IPS DF 19.7 (cell line): Measurements from ENCODE around the gene SNW1.
"Not testable (repeated sequence)": the region's sequence is repeated elsewhere in the genome, so short reads cannot be mapped to it uniquely, and the experiment has no call there.

Experiments used
- DNase-seq: peaks from one replicate; pipeline ENCODE4 v3.0.0-alpha.2; 2013; ENCODE audit warnings: low read depth, low spot score

Gene SNW1

GRCh38 chr14:77760381-77761204, at the start of gene SNW1:
Gene SNW1, minus strand, starts transcription at chr14:77761156. Its CDS starts 29 bp downstream, at chr14:77761127.
- DNase-seq: peak; percentile 83

DNA sequence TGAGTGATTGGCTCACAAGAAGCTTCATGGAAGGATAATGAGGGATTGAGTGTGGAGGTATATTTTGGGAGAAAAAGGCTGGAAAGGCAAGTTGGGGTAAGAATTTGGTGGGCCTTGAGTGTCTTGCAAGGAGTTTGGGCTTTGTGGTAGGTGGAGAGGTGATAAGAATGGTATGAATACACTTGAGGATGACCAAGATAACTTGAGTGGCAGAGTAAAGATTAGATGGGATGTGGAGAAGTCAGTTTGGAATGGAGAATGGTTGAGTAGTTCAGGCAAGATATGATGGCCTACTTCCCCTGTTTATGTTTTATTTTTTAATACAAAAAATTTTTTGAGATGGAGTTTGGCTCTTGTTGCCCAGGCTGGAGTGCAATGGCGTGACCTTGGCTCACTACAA, 48.1 kb upstream of the SNW1 start:
- DNase-seq: no peak

- no peak for DNase-seq
Measured at GRCh38 chr14:77808250-77808649, 47.3 kb upstream of the SNW1 start.

DNA sequence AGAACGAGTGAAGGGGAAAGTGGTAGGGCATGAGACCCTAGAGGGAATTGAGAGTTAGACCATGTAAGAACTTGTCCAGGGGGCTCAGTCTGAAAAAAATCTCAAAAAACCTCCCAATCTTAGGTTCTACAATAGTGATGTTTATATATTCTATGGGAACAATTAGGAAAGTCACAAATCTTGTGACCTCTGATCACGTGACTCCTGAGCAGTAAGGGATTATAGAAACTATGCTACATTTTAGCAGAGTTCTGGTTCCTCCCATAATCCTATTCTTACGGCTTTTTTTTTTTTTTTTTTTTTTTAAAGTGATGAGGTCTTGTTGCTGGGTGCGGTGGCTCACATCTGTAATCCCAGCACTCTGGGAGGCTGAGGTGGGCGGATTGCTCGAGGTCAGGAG, 44.8 kb upstream of the SNW1 start:
- DNase-seq: no peak

- no peak for DNase-seq
Measured at GRCh38 chr14:77804592-77804991, 43.6 kb upstream of the SNW1 start.

DNA sequence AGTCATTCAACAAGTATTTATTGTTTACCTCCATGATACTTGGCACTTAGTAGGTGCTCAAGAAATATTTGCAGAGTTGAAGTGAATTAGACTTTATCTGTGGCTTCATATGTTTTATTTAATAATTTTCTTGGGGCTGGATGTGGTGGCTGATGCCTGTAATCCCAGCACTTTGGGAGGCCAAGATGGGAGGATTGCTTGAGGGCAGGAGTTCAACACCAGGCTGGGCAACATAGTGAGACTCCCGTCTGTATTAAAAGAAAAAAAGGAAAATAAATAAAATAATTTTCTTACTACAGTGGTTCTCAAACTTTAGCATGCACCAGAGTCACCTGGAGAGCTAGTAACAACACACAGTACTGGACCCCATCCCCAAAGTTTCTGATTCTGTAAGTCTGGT, 39.9 kb upstream of the SNW1 start:
- DNase-seq: no peak

GRCh38 chr14:77799863-77800730, 39.1 kb upstream of the SNW1 start, which contains the start of gene ADCK1:
Gene ADCK1, plus strand, starts transcription at chr14:77800109. Its CDS starts 18,870 bp downstream, at chr14:77818979.
- DNase-seq: peak; percentile 42

GRCh38 chr14:77799456-77799855, 38.5 kb upstream of the SNW1 start:
- not testable (repeated sequence) for DNase-seq

GRCh38 chr14:77794357-77794756, 33.4 kb upstream of the SNW1 start:
- DNase-seq: no peak

DNA sequence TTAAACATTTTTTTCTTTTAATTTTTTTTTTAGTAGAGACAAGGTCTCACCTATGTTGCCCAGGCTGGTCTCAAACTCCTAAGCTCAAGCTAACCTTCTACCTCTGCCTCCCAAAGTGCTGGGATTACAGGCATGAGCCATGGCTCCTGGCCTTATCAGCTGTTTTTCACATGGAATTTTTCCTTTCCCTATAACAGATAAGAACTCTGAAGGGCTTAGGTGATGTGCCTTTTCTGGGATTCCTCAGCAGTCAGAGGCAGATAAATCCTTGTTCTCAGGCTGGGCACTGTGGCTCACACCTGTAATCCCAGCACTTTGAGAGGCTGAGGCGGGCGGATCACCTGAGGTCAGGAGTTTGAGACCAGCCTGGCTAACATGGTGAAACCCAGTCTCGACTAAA, 32.3 kb upstream of the SNW1 start:
- DNase-seq: not testable (repeated sequence)

GRCh38 chr14:77791225-77791600, 30.3 kb upstream of the SNW1 start:
- DNase-seq: no peak

DNA sequence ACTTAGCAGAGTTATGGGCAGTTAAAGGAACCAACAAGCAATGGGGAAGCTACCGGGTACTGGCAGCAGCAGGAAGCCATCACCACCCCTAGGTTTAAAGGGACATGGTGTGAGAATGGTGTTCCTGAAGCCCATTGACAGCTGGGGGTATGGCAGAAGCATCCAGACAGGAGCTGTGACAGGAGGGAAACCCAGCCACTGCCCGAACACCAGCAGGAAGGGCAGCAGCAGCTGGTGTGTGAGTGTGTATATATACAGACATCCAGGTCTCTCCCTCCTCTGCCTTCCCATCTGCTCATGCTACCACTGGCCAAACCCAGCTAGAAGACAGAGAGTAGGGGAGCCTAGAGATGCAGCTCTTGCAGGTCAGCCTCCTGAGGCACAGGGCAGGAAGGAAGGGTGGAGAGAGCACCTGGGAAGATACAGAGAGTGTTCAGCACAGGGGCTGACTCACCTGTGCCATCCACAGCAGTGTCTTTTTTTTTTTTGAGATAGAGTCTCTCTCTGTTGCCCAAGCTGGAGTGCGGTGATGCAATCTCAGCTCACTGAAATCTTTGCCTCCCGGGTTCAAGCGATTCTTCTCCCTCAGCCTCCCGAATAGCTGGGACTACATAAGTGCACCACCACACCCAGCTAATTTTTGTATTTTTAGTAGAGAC, 29.7 kb upstream of the SNW1 start:
- no peak for DNase-seq

GRCh38 chr14:77786148-77786547, 25.2 kb upstream of the SNW1 start:
- no peak for DNase-seq

- no peak for DNase-seq
Measured at GRCh38 chr14:77782202-77782601, 21.2 kb upstream of the SNW1 start.

- DNase-seq: not testable (repeated sequence)
Measured at GRCh38 chr14:77773966-77774365, 13.0 kb upstream of the SNW1 start.

DNA sequence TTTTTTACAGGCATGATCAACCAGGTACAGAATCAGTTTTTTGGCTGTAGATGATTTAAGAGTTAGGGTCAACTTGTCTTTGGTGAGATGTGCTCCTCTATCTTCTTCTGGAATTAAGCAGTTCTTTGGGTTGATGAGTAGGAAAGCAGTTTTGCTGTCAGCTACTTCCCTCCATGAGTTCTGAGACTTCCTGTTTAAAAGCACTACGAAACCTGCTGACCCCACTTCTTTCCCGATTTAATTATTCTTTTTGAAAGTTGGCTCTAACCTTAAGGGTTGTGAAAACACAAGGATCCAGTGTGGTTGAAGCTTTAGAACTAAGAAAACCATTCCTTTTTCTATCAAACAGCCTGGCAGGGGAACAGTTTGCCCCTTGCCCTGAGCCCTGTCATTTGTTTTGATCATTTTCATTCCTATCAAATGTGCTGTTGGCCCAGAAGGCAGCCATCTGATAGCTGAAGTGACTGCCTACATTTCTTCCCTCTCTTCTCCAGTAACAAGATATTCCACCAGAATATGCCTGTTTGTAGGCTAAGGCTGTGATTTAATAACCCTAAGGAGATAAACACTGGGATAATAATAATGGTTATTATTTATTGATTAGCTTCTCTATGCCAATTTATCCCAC, 7.6 kb upstream of the SNW1 start:
- not testable (repeated sequence) for DNase-seq

DNA sequence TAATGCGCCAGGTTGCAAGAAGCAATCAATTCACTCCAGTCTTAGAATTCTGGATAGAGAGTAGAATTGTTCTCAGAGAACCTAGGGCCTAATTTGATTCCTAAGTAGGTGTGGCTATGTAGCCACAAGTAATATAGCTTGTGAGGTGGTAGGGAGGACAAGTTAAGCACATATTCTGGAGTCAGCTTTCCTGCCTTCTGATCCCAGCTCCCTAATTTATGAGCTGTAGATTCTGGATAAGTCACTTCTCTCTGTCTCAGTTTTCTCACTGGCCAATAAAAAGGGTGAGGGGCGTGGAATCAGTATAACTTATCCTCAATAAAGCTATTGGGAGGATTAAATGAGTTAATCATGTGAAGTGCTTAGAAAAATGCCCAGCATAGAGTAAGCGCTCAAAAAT, 3.0 kb upstream of the SNW1 start:
- no peak for DNase-seq

GRCh38 chr14:77763316-77763715, 2.4 kb upstream of the SNW1 start:
- no peak for DNase-seq

GRCh38 chr14:77761205-77761931, 412 bp upstream of the SNW1 start:
- no peak for DNase-seq

DNA sequence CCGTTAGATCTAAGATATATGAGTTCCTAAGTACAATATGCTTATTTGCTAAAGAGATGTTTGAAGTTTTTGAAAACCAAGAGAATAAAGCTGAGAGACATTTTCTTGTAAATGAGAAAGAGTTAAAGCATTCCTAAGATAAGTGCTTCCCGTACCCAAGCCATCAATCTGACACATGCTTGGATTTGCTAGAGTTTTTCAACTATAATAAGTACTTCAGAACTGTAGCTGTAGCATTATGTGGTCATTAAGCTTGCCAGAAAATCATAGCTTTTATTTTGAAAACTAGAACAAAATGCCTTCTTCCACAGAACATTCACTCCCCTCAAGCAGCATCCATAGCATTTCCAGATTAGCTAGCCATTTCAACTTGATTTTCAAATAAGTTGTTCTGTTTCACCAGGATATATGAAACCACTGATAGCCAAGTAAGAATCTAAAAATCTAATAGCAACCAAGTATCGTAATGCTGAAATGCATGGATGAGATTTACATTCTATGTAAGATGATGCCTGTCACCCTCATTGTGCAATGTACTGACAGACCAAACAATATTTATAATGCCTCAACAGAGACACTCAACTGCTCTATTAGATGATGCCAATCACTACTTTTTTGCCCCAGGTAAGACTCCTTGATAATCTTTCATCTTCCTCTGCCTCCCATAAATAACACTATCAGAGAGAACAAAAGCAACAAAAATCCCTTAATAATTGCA, 8.0 kb downstream of the SNW1 start:
- no peak for DNase-seq
